Measurements from ENCODE around the gene GNGT1.
"Not testable (repeated sequence)": the region's sequence is repeated elsewhere in the genome, so short reads cannot be mapped to it uniquely, and the experiment has no call there.

Gene GNGT1

DNA sequence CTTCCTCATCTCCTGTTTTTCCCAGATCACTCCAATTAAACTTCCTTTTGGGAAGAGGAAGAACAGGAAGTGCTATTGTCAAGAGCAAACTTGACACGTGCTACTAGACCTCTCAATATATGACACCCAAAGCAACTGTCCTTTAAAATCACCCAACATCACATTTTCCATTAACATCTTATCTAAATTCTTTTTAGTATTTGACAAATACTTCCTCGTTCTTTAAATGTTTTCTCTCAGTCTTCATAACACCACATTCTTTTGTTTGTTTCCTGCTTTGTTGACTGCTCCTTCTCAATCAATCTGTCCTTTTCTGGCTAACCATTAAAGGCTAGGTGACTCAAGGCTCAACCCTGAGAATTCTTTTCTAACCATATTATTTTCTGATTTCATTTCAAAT lies 8.7 kb upstream of the GNGT1 start:
- Histone ChIP-seq H3K9me3 (ENCODE audit: severe bottlenecking) (no peaks in the 10 kb centered on the region), H3K27ac (ENCODE audit: poor library complexity, severe bottlenecking) (no peak overlapping the region), H3K4me3 (ENCODE audit: severe bottlenecking) (no peak overlapping the region), H3K27me3 (ENCODE audit: insufficient read depth, poor library complexity, severe bottlenecking) (no peaks in the 10 kb centered on the region), H3K36me3 (ENCODE audit: low read depth) (no peaks in the 10 kb centered on the region), H3K4me1 (ENCODE audit: insufficient read depth, poor library complexity, severe bottlenecking) (no peaks in the 10 kb centered on the region)
- ATAC-seq (ENCODE audit: low read depth) (no peak), DNase-seq (ENCODE audit: low spot score) (no peak)
- no peak for TF ChIP-seq CTCF (IDR thresholded peaks at IDR 0.05; ENCODE audit: poor library complexity, severe bottlenecking)

DNA sequence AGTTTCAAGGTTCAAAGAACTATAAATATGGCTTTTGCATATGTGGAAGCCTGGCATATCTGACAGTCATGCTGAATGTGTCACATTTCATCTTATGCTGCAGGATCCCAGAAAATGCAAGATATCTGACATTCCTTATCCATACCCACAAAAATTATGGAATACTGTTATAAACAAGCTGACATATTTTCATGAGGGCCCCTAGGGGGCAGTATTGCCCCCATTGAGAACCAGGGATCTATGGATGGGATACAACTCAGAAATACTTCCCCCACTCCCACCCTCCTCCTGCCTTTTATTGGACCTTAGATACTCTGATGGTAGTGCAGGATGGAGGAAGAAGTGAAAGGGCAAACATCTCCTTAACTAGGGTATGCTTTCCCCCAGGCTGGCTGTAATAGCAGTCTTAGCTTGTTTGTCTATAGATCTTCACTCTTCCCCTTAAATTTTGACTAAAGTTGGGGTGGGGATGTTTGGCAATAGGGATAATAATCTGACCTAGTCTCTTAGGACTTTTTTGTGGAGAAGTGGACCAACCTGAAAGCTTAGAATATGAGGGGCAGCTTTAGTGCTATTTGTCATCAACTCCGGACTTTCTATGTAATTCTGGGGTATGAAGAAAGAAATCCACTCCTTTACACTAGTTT lies 3.5 kb upstream of the GNGT1 start:
- no peaks in the 10 kb centered on the region for H3K4me1 ChIP-seq (ENCODE audit: insufficient read depth, poor library complexity, severe bottlenecking)
- ATAC-seq (ENCODE audit: low read depth) (no peak), DNase-seq (ENCODE audit: low spot score) (no peak)
- H3K36me3 ChIP-seq (ENCODE audit: low read depth): no peaks in the 10 kb centered on the region
- no peak overlapping the region for H3K27ac ChIP-seq (ENCODE audit: poor library complexity, severe bottlenecking)
- no peak overlapping the region for H3K4me3 ChIP-seq (ENCODE audit: severe bottlenecking)
- peak; percentile 78 for TF ChIP-seq CTCF (IDR thresholded peaks at IDR 0.05; ENCODE audit: poor library complexity, severe bottlenecking)
- H3K27me3 ChIP-seq (ENCODE audit: insufficient read depth, poor library complexity, severe bottlenecking): no peaks in the 10 kb centered on the region
- H3K9me3 ChIP-seq (ENCODE audit: severe bottlenecking): no peaks in the 10 kb centered on the region

DNA sequence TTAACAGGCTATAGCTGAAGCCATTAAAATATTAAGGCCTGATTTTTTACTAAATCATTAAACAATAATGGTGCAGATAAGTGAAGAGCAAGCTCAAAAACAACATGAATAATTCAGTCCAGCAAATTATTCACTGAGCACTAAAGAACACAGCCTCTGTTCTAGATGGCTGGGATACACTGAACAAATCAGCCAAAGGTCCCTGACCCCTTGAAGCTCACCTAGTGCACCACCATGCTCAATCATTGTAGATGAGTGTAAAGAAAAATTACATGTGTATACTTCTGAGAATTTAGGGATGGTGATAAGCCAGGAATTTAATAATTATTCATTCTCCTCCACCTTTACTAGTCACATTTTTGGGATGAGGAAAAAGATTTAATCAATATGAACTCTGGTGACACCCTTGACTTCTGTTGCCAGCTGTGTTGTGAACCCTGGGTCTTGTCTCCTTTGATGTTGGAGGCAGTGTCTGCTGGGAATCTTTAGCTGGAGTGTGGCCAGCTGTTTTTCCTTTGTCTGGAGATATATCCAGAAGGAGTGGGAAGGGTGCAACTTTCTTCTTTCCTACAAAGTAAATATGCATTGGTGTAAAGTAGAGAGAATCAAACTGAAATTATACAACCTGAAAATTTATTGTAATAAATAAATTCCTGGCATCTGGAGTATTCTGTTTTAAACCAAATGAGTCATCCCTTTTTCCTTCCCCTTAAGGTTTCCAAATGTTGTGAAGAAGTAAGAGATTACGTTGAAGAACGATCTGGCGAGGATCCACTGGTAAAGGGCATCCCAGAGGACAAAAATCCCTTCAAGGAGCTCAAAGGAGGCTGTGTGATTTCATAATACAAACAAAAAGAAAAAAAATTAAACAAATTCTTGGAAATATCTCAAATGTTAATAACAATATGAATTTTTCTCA lies 4.0 kb downstream of the GNGT1 start:
- Histone ChIP-seq H3K36me3 (ENCODE audit: low read depth) (no peaks in the 10 kb centered on the region), H3K4me1 (ENCODE audit: insufficient read depth, poor library complexity, severe bottlenecking) (peaks cover 10% of the 10 kb centered on the region), H3K4me3 (ENCODE audit: severe bottlenecking) (no peak overlapping the region), H3K27me3 (ENCODE audit: insufficient read depth, poor library complexity, severe bottlenecking) (no peaks in the 10 kb centered on the region), H3K9me3 (ENCODE audit: severe bottlenecking) (no peaks in the 10 kb centered on the region), H3K27ac (ENCODE audit: poor library complexity, severe bottlenecking) (no peak overlapping the region)
- no peak for ATAC-seq (ENCODE audit: low read depth)
- no peak for DNase-seq (ENCODE audit: low spot score)
- TF ChIP-seq CTCF (IDR thresholded peaks at IDR 0.05; ENCODE audit: poor library complexity, severe bottlenecking): no peak

GRCh38 chr7:93911242-93911641 lies 4.9 kb downstream of the GNGT1 start:
- not testable (repeated sequence) for H3K4me1 ChIP-seq (ENCODE audit: insufficient read depth, poor library complexity, severe bottlenecking); H3K9me3 ChIP-seq (ENCODE audit: severe bottlenecking); DNase-seq (ENCODE audit: low spot score); H3K36me3 ChIP-seq (ENCODE audit: low read depth); ATAC-seq (ENCODE audit: low read depth); H3K27ac ChIP-seq (ENCODE audit: poor library complexity, severe bottlenecking); H3K4me3 ChIP-seq (ENCODE audit: severe bottlenecking); H3K27me3 ChIP-seq (ENCODE audit: insufficient read depth, poor library complexity, severe bottlenecking)

GRCh38 chr7:93911661-93912060 lies 5.3 kb downstream of the GNGT1 start:
- not testable (repeated sequence) for H3K27ac ChIP-seq (ENCODE audit: poor library complexity, severe bottlenecking); H3K4me1 ChIP-seq (ENCODE audit: insufficient read depth, poor library complexity, severe bottlenecking); H3K9me3 ChIP-seq (ENCODE audit: severe bottlenecking); H3K4me3 ChIP-seq (ENCODE audit: severe bottlenecking); DNase-seq (ENCODE audit: low spot score); H3K27me3 ChIP-seq (ENCODE audit: insufficient read depth, poor library complexity, severe bottlenecking); H3K36me3 ChIP-seq (ENCODE audit: low read depth)
- ATAC-seq (ENCODE audit: low read depth): peak; percentile 38; the same call in 1 of the 3 replicates
